K562 (cell line): ENCODE measurements around the gene BICDL1. TPM values are rescaled to one million over a fixed set of nuclear protein-coding genes. Genes with fewer than 3 reads are reported as not detected.

Experiments
- FOXA3 ChIP-seq, 2 experiments: fragments of 450-650 bp in 1 of 2; sonication (generic) in 1 of 2; formaldehyde crosslinking; IDR thresholded peaks in 1 of 2; conservative IDR thresholded peaks in 1 of 2; 2 replicates each; pipeline versions ENCODE4 v1.4.0 to v1.8.0; 2020 to 2022; ENCODE audit warnings: mild to moderate bottlenecking in 2 of 2, missing genetic modification reagents in 1 of 2
- PRMT5 ChIP-seq: sonication (generic); formaldehyde crosslinking; IDR thresholded peaks from 2 replicates; pipeline ENCODE4 v1.5.0; 2020; ENCODE audit warnings: missing genetic modification reagents
- SP2 ChIP-seq: IDR thresholded peaks from 2 replicates; pipeline ENCODE4 v1.6.1; 2011; ENCODE audit warnings: mild to moderate bottlenecking, low read depth, low read length, moderate library complexity; ENCODE audit not compliant: poor library complexity, severe bottlenecking; ENCODE audit errors: extremely low read depth
- TEAD4 ChIP-seq, 2 experiments: sonication (generic) in 1 of 2; formaldehyde crosslinking in 1 of 2; IDR thresholded peaks; 2 replicates each; pipeline versions ENCODE4 v1.6.1 to v1.8.0; 2012 to 2022; ENCODE audit warnings: borderline replicate concordance in 1 of 2, inconsistent platforms in 1 of 2, low read length in 1 of 2, mild to moderate bottlenecking in 1 of 2, missing genetic modification reagents in 1 of 2
- ZNF347 ChIP-seq: fragments of 450-650 bp; formaldehyde crosslinking; IDR thresholded peaks from 2 replicates; pipeline ENCODE4 v1.4.0; 2020; ENCODE audit warnings: low read depth, mild to moderate bottlenecking, moderate library complexity
- ZNF57 ChIP-seq: fragments of 450-650 bp; formaldehyde crosslinking; IDR thresholded peaks from 2 replicates; pipeline ENCODE4 v1.4.0; 2020; ENCODE audit warnings: mild to moderate bottlenecking, moderate library complexity
- polyA plus RNA-seq, 8 experiments: library from polyadenylated mRNA; depleted of rRNA in 4 of 8; stranded (reverse) in 5 of 8; unstranded in 3 of 8; fragments of >200 nt; fragmentation: Nextera tagmentation in 2 of 8; fragmentation: Illumina TruSeq in 1 of 8; extraction: Ambion mirVana in 2 of 8; extraction: Trizol in 1 of 8; gene quantifications; 2 replicates each; pipeline versions ENCODE4 v1.2.1 to v1.2.3, GENCODE V29; 2011 to 2014; ENCODE audit warnings: inconsistent platforms in 1 of 8, missing spikeins in 1 of 8
- total RNA-seq, 7 experiments: library from RNA; depleted of rRNA in 6 of 7; stranded (reverse); fragments of >200 nt in 6 of 7; fragmentation: Illumina TruSeq in 2 of 7; extraction: Trizol in 2 of 7; gene quantifications; 2 replicates each; pipeline versions ENCODE4 v1.2.1 to v1.2.3, GENCODE V29; 2011 to 2021; ENCODE audit warnings: low replicate concordance in 1 of 7
- TF ChIP-seq, protein P1 (sequence below): fragments of 150-350 bp; IDR thresholded peaks from 2 replicates; pipeline ENCODE4 v1.6.1; 2014; ENCODE audit warnings: low read depth, mild to moderate bottlenecking, low read length, borderline replicate concordance

The BICDL1 gene
- total and polyA plus RNA-seq, 9 of the 15 experiments (the other 6 are each of a cell fraction or from before 2014, with no cell fraction given): 0.06 to 2.0 (median 0.58) TPM

- TF ChIP-seq, protein P1, sequence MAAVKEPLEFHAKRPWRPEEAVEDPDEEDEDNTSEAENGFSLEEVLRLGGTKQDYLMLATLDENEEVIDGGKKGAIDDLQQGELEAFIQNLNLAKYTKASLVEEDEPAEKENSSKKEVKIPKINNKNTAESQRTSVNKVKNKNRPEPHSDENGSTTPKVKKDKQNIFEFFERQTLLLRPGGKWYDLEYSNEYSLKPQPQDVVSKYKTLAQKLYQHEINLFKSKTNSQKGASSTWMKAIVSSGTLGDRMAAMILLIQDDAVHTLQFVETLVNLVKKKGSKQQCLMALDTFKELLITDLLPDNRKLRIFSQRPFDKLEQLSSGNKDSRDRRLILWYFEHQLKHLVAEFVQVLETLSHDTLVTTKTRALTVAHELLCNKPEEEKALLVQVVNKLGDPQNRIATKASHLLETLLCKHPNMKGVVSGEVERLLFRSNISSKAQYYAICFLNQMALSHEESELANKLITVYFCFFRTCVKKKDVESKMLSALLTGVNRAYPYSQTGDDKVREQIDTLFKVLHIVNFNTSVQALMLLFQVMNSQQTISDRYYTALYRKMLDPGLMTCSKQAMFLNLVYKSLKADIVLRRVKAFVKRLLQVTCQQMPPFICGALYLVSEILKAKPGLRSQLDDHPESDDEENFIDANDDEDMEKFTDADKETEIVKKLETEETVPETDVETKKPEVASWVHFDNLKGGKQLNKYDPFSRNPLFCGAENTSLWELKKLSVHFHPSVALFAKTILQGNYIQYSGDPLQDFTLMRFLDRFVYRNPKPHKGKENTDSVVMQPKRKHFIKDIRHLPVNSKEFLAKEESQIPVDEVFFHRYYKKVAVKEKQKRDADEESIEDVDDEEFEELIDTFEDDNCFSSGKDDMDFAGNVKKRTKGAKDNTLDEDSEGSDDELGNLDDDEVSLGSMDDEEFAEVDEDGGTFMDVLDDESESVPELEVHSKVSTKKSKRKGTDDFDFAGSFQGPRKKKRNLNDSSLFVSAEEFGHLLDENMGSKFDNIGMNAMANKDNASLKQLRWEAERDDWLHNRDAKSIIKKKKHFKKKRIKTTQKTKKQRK: no peak
- TF ChIP-seq SP2: no peak
- 0 out of 4 replicates have a peak, but pooled peaks of 1 of the 2 experiments have one; percentile 52 for TF ChIP-seq FOXA3 (CRISPR knock-in tag; conservative IDR thresholded peaks at IDR 0.05 in 1 of 2, IDR thresholded peaks at IDR 0.05 in 1 of 2)
- no peak for TF ChIP-seq TEAD4 (IDR thresholded peaks at IDR 0.05; ENCODE audit: low read length)
- no peak for TF ChIP-seq TEAD4 (CRISPR knock-in tag; IDR thresholded peaks at IDR 0.05; ENCODE audit: borderline replicate concordance)
- TF ChIP-seq PRMT5: no peak
- no peak for TF ChIP-seq ZNF347
- TF ChIP-seq ZNF57 (CRISPR knock-in tag): no peak
- TF ChIP-seq, all 486 proteins: peak for 5
Observed at GRCh38 chr12:119940897-119941296, 48.1 kb upstream of the BICDL1 start (continued).
